HG03432 (cell line): Measurements from ENCODE around the gene OR2T2.
"Not testable (repeated sequence)": the region's sequence is repeated elsewhere in the genome, so short reads cannot be mapped to it uniquely, and the experiment has no call there.

ENCODE experiments used
- ATAC-seq: cut with Tn5 transposase; IDR thresholded peaks from one replicate; pipeline ENCODE4 v1.9.1; 2021; ENCODE audit warnings: mild to moderate bottlenecking, moderate library complexity; ENCODE audit not compliant: unreplicated experiment

OR2T2 gene, protein sequence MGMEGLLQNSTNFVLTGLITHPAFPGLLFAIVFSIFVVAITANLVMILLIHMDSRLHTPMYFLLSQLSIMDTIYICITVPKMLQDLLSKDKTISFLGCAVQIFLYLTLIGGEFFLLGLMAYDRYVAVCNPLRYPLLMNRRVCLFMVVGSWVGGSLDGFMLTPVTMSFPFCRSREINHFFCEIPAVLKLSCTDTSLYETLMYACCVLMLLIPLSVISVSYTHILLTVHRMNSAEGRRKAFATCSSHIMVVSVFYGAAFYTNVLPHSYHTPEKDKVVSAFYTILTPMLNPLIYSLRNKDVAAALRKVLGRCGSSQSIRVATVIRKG

DNA sequence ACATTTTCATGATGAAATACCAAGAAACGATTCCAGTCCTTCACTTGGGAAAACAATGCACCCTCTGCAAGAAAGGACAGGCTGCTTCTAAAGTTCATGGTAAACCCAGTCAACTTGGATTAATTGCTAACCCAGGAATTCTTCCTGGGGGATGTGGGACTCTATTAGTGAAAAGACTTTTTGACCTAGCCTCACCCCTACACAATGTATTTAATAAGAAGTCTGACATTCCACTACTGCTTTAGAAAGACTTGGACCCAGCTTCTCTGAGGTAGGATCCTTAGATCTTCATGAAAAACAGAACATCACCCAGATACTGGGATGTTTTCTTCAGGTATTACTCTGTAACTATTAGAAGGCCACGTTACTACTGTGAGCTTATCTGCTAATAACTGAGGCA is at the start of gene OR2T2:
Gene OR2T2 (plus strand): TSS at position 239 of the 400 bp plus-strand sequence. CDS start 7,161 bp downstream, outside the sequence.
- ATAC-seq, result not testable (repeated sequence)

DNA sequence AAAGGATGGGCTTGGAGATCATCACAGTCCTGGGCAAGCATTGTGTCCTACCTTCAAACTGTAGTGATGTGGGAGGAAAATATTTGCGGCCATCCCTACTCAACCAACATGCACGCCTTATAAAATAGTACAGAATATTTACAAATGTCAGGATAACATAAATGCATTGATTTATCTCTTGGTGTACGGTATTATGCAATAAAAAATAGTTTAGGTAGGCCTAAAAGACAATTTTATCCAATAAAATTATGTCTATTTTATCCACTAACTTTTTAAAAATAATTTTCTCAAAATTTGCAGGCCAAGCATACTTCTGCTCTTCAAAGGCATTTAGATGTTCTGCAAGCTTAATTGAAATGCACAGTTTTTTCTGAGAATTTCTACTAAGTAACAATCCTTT is 42.7 kb upstream of the OR2T2 start, which contains the start of gene OR2T1:
Gene OR2T1 (plus strand): TSS at position 301 of the 400 bp plus-strand sequence. CDS start 3,100 bp downstream, outside the sequence.
- ATAC-seq, result no peak

DNA sequence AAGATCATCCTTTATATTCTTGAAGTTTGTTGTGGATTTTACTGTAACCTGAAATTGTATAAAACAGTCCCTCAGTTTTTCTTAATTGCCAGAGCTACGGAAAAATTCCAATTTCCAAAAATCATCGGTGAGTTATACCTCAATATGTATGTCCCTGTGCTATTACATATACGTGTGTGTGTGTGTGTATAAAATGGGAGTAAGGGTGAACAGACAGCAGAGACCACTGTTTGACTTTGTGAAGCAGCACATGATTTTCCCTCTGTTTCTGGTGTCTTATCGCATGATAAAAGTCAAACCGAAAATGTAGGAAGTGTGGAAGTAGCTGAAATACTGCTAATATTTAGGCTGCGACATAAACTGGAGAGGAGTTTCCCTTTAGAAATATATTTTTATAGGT is 41.4 kb upstream of the OR2T2 start:
- ATAC-seq, result peak; percentile 69

DNA sequence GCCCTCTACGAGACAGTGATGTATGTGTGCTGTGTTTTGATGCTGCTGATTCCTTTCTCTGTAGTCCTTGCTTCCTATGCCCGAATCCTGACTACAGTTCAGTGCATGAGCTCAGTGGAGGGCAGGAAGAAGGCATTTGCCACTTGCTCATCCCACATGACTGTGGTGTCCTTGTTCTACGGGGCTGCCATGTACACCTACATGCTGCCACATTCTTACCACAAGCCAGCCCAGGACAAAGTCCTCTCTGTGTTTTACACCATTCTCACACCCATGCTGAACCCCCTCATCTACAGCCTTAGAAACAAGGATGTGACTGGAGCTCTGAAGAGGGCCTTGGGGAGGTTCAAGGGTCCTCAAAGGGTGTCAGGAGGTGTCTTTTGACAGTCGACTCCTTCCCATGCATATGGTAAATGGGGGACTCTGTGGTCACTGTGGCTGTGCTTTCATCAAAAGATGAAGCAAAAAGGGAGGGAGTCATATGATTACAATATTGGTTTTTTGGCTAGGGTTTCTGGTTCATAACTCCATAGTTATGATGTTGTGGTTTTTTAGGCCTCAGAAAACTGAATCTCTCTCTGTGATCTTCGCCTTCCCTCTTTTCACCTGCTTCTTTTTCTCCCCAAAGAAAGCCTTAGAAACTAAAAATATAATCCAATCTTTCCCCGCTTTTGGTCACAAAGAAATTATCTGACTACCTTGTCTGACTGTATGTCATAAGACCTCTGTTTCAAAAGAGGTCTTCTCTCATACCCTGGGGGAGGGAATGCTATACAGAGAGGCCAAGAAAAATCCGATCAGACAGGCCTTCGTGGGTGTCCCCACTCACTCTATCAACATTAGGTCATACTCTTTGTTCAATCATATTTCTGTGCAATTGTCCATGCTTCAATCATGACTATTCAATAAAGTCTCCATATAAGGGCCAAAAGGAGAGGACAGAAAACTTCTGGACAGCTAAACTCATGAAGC is 38.4 kb upstream of the OR2T2 start:
- ATAC-seq, result no peak

DNA sequence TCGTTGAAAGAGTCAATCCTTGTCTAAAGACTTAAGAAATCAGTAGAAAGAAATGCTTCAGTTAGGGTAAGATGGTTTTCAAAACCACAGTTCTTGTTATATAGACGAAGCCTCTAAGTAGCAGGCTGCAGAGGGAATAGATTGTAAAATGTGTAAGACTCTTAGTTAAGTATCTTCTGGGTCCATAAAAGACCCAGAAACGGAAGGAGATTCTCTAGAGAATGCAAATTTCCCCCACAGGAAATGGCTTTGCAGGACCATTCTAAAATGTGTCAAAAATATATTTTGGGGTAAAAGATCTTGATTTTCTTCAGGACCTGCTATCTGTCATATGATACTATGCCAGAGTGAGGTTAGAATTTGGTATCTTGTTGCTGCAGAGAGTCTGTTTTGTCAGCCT is 29.2 kb upstream of the OR2T2 start:
- peak; percentile 43 for ATAC-seq

DNA sequence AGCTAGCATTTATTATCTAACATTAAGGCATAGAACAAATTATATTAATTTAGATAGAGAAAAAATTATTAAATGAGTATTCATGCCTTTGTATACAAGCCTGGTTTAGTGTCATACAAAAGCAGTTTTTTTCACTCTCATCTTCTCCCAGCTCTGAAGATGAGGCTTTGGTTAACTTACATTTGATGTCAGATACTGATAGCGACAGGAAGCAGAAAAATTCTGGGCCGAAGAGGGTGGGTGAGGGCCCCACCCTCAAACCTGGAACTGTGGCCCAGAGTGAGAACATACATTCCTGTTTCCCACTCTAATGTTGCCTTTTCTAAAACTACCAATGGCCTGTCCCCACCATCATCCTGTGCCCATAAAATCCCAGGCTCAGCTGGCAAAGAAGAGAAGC is 27.6 kb upstream of the OR2T2 start:
- no peak for ATAC-seq

DNA sequence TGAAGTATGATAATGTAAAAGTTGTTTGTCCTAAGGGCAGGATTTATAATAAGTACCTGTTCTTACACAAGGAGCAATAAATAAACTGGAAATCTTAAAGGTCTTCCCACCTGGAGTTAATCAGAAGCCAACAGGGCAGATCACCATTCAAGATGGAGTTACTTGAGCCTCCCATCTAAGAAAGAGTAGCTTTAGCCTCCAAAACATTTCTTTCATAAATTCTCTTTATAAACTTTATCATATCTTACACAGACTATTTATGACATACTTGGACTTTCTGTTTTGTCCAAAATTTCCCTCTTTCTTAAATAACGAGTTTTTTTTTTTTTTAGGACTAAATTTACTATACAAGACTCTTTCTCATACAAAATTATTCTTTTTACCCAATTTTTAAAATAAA is 24.1 kb upstream of the OR2T2 start:
- ATAC-seq, result no peak

DNA sequence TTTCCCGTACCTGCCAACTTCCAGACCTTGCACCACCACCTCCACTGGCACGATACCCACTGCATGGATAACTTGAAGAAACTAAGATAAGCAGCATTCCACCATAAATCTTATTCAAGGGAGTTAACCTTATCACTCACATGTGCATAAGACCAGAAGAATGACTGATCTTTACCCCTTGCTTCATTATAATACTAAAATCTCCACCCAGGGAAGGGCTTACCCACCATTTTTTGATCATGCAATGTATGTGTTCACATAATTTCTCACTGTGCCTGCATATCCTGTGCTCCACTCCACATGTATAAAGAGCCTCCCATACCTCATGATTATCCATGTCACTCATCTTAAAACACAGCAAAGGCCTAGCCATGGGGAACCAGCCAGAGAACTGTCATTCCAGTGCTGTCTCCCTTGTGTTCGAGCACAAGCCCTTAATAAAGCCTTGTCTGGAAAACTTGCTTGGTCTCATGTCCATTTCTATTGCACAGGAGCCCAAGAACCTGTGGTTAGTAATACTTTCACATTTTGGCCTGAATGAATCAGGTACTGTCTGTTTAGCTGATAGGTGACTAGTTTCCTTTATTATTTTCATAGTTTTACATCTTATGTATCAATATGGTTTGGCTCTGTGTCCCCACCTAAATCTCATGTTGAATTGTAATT is 17.8 kb upstream of the OR2T2 start:
- peak; percentile 48 for ATAC-seq

DNA sequence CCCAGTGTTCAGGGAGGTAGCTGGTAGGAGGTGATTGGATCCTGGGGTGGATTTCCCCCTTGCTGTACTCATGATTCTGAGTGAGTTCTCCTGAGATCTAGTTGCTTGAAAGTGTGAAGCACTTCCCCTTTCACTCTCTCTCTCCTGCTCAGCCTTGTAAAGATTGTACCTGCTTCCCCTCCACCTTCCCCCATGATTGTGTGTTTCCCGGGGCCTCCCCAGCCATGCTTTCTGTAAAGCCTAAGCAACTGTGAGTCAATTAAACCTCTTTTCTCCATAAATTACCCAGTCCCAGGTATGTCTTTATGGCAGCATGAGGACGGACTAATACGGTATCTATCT is 17.3 kb upstream of the OR2T2 start:
- ATAC-seq, result peak; percentile 96

DNA sequence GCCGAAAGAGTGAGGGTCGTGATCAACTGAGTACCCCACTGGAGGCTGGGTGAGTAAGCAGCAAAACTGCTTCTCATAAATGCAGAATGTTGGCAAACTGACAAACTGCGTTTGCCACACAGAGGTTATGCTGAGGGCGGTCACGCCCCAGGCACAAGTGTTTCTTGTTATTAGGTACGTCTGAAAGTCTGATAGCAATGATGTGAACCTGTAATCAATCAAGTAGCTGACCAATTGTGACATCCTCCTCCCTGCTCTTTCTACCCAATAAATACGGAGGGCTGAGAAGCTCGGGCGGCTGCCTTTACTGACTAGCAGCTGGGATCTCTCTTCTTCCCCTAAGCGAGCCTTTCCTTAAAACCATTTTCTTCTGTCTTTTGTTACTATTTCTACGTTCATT is 13.8 kb upstream of the OR2T2 start:
- not testable (repeated sequence) for ATAC-seq

DNA sequence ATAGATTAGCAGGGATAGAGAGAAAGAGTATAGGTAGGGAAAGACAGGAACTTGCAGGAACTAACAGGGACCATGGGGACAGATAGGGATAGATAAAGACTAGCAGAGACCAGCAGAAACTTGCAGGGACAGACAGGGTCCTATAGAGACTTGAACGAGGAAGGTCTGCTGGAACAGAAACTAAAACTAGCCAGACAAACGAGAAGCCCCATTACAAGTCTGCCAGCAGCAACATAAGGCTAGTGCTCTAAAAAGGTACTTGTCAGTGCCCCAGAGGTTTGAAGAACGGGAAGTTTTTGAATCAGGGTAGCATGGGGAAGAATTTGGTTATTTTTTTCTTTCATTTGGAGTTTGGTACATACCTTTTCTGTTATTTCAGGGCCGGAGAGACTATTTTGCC is 13.2 kb upstream of the OR2T2 start:
- ATAC-seq, result peak; percentile 44

DNA sequence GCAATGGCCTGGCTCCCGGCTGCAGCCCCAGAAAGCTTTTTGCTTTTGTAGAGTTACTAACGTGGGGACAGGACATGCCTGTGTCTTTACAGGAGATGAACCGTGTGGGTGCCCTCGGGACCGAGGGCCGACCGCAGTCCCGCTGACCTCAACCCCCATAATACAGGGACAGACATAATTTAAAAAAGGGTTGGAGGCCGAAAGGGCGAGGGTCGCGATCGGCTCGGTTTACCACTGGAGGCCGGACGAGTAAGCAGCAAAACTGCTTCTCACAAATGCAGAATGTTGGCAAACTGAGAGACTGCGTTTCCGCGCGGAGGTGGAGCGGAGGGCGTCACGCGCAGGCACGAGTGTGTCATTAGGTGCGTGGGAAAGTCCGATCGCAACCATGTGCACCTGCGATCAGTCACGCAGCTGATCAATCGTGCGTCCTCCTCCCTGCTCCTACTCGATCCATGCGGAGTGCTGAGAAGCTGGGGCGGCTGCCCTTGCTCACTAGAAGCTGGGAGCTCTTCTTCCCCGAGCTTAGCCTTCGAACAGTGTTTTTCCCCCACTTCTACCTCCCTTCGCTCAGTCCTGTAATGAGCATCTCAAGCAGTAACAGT is 11.5 kb upstream of the OR2T2 start:
- not testable (repeated sequence) for ATAC-seq

DNA sequence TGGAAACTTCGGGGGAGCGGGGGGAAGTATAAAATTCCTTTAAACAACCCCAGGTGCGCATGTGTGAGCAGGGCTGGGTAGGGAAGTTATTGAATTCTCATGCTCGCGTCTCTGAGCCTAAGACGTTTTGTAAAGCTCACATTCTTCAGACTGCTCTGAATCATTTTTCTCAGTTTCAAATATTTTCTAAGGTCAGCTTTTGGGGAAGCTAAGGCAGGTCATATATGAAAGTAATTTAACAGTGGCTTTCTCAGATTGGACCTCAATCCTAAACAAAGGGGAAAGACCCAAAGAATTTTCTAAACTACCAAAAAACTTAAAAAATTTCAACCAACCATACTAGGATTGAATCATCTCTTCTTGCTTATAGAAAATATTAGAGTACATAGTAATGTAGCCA is 10.5 kb upstream of the OR2T2 start:
- peak; percentile 51 for ATAC-seq

DNA sequence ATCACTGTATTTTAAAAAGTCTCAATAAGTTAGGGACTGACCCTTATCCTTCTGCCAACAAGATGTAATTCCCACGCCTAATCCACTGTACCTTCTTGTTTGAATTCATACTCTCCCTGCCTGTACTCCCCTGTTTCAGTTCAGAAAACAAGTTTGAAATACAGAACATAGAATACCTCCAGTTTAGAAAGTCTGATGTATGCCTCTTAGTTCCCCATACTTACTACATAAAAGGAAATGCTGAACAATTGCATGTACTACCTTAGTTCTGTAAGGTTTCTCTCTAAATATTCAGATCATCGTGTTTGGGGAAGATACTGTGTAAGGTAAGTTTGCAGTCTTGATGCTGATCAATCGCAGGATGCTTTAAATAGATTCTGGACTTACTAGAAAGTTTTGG is 9.1 kb upstream of the OR2T2 start:
- ATAC-seq, result peak; percentile 47

DNA sequence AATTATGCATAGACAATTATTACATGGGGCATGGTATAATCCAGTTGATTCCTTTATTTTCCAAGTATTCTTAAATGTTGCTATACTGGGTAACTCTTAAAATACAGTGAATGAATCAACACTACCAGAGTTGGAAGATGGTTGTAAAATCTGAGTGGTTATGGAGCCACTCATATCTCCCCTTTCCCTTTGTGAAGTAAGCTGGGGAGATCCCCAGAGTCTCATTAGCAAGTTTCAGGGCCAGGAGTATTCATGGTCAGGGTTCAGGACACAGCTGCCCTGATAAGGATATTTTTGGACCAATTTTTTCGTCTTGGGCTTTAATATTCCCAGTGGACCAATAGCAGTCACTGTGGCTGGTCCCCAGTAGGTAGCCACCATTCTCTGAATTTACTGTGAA is 6.8 kb upstream of the OR2T2 start:
- not testable (repeated sequence) for ATAC-seq

DNA sequence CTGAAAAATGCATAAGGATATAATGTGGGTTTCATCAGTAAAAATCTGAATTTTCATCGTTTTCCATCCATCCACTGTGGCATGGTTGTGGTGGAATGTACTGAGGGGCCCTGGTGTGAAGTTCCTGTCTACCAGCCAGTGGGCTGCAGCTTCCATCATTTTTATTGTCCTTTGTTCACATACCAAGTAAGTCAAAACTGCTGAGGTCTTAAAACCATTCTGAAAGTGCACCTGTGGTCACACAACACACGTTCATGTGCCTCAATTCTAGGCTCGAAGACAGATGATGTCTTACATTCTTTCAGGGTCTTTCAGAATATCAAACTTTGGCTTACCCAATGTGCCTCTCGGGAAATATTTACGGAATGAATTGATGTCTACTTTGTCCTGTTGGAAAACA is 6.2 kb upstream of the OR2T2 start:
- not testable (repeated sequence) for ATAC-seq

DNA sequence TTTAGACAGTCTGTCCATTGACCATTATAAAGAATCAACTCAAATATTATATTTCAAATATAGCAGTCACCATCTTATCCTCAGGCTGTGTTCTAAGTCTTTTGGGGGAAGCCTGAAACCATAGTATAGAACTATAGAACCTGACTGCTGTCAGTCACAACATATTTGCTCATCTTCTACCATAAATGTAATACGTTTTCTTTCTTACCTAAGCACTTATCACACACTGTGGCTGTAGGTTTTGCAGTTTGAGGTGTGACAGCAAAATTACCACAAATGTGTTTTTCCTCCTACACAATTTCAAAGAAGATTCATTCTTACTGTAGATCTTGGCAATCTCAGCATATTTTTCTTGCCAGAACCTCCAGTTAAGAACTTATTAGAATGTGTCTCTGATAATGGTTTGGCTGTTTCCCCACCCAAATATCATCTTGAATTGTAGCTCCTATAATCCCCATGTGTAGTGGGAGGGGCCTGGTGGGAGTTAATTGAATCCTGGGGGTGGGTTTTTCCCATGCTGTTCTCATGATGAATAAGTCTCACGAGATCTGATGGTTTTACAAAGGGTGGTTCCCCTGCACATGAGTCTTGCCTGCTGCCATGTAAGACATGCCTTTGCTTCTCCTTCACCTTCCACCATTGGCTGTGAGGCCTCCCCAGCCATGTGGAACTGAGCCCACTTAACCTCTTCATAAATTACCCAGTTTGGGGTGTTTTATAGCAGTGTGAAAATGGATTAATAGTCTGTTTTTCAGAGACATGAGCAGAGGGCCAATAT is 2.7 kb upstream of the OR2T2 start:
- not testable (repeated sequence) for ATAC-seq

DNA sequence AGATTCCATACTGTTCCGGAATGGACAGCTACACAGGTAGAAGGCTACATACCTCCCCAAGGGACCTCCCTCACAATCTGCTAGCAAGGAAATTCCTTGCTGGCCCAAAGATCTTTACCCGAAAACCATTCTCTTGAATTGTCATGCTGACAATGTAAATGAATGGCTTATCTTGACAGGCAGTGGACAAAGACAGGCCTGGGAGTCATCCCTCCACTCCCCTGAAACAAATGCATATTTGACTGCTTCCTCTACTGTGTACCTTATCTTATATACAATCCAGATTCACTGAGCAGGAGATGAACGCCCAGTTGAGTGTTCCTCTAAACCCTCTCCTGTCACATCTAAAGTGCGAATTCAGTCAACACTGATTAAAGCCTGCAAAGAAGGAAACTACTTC is 834 bp upstream of the OR2T2 start:
- ATAC-seq, result not testable (repeated sequence)

DNA sequence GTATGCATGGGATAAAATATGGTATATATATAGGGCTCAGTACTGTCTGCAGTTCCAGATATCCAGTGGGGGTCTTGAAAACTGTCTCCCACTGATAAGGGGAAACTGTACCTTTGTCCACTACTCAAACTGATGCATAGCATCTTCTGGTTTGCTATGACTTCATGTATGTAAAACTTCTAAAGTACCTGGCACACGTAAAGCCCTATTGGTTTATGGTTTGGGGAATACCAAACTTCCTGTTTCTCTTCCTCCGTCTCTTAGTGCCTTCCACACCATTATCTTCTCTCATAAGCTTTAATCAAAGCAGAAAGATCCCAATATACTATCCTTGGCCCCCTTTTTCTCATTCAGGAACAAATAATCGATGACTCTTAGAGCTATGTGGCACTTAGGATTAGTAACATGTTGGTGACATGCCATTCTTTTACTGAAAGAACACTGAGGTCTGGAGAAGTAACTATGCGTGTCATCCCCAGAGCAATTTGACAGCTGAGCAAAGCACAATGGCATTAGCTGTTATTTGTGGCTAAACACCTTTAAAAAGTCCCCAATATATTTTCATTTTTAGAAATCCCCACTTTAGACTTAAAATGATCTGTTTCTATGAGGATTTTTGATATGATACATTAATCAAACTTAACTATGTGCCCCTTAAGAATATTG is 3.1 kb downstream of the OR2T2 start:
- peak; percentile 58 for ATAC-seq
